Stimulated activated CD4-positive, alpha-beta T cell treated with anti-CD3 and anti-CD28 coated beads, Interleukin-1b, Interleukin-23, amount 100 ng/mL, for 1 hour (primary cell): ENCODE data around the gene MTTP.

Experiments
- DNase-seq, 2 donors: peaks; one replicate each; pipeline ENCODE4 v3.0.0-alpha.2; 2020; ENCODE audit warnings: low read depth in 2 of 2

Gene MTTP

GRCh38 chr4:99670409-99671073 is 95.9 kb downstream of the MTTP start:
- no peak for DNase-seq
